Activated naive CD8-positive, alpha-beta T cell treated with anti-CD3 and anti-CD28 coated beads, Interleukin-2, amount 50 U/mL, for 16 hours (primary cell): Measurements from ENCODE around the gene NT5DC2.

Source experiments
- DNase-seq: peaks from one replicate; pipeline ENCODE4 v3.0.0-alpha.2; 2020; ENCODE audit warnings: low read depth, low spot score

Gene NT5DC2

DNA sequence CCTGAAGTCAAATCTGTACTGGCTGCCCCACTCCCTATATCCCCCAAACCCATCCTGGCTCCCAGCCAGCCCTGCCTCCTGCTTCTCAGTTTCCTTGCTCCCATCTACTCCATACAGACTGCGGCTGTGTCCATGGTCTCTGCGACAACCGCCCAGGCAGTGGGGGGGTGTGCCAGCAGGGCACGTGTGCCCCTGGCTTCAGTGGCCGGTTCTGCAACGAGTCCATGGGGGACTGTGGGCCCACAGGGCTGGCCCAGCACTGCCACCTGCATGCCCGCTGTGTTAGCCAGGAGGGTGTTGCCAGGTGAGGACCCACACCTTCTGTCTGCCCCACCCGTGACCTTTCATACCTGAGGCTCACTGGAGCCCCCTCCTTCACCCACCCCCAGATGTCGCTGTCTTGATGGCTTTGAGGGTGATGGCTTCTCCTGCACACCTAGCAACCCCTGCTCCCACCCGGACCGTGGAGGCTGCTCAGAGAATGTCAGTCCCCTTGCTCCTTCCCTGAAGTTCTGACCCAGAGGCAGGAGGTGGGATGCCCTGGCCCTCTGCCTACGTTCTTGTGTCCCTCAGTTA, 23.8 kb downstream of the NT5DC2 start:
- DNase-seq: no peak

DNA sequence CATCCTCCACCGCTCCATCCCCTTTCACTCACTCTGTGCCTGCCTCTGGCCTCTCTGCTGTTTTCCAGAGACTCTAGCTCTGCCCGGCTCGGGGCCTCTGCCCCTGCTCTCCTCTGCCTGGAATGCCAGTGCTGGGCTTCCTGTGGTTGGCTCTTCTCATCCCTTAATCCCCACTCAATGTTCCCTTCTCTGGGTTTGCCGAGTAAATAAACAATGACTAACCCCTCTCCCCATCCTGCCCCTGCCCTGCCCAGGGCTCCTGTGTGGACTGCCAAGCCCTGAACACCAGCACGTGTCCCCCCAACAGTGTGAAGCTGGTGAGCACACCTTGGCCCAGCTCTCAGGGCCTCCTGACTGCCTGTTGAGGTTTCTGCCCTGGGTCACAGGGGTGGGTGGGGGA, 26.3 kb downstream of the NT5DC2 start:
- no peak for DNase-seq

DNA sequence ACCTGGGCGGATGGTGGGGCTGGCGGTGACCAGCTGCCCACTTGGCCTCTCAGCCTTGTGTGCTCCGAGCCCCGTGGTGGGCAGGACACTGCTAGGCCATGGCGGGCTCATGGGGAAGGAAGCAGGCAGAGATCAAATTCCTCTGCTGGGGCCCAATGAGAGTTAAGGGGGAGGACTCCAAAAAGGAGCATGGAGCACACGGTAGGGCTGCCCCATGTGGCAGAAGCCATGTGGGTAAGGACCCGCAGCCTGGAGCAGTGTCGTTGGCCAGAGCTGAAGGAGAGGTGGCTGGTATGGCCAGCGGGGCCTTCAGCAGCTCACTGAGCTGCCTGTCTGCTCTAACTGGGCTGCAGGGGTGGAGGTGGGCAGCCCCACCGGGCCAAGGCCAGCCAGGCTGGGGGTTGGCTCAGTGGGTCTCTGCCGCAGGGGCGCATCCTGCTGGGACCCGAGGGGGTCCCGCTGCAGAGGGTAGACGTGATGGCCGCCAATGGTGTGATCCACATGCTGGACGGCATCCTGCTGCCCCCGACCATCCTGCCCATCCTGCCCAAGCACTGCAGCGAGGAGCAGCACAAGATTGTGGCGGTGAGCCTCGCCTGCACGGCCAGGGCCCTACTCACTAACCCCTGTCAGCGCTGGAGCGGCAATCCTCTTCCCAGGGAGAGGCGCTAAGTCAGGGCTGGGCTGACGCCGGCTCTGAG, 27.2 kb downstream of the NT5DC2 start:
- no peak for DNase-seq

DNA sequence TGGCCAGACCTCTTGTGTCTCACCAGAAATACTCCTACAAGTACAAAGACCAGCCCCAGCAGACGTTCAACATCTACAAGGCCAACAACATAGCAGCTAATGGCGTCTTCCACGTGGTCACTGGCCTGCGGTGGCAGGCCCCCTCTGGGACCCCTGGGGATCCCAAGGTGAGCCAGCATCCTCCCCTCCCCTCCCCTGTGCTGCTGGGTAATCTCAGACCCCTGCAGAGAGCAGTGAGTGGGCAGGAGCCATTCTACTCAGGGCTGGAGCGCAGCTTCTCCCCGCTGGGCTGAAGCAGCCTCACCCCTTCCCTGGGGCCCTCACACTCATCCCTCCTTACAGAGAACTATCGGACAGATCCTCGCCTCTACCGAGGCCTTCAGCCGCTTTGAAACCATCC, 28.7 kb downstream of the NT5DC2 start:
- no peak for DNase-seq

DNA sequence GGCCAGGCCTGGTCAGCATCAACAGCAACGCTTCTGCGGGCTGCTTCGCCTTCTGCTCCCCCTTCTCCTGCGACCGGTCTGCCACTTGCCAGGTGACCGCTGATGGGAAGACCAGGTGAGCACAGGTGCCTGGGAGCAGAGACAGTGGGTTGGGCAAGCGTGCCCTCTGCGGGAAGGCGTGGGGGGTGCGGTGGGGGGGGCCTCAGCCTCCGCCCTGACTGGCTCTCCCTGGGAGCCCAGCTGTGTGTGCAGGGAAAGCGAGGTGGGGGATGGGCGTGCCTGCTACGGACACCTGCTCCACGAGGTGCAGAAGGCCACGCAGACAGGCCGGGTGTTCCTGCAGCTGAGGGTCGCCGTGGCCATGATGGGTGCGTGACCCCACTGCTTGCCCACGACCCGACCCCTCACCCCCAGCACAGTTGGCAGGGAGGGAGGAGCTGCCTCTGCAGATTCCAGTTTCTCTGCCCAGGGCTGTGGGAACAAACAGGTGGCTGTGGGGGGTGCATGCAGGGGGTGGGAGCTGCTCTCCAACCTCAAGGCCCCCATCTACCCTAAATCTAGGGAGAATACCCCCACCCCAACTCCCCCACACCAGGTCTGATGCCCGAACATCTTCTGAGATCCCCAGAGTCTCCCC, 29.8 kb downstream of the NT5DC2 start:
- no peak for DNase-seq

DNA sequence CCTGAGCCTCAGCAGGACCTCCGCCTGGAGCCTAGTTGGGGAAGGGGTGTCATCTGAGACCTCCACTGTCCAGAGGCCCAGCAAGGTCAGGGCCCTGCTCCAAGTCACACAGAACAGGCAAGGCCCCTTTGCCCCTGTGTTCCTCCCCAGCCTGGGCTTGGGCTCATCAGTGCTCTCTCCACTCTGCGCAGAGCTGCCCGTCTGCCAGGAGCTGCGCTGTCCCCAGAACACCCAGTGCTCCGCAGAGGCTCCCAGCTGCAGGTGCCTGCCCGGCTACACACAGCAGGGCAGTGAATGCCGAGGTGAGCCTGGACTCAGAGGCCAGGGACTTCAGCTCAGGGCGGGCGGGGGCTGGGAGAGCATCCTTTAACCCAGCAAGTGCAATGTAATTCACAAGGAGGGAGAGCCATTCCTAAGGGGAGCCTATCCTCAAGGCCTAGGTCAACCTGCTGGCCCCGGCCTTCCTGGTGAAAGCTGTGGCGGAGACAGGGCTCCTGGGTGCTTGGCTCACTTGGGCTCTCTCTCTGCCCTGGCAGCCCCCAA, 30.8 kb downstream of the NT5DC2 start:
- DNase-seq: no peak

DNA sequence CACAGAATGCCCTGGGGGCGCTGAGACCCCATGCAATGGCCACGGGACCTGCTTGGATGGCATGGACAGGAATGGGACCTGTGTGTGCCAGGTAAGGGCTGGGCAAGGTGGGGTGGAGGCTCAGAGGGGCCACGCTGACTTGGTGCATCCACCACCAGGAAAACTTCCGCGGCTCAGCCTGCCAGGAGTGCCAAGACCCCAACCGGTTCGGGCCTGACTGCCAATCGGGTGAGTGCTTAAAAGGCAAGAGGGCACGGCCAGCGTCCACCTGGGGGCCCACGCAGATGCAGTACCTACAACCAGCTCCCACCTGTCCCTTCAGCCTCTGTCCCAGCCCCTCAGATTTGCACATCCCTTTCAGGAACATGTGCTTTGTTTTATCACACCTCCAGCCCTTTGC, 31.7 kb downstream of the NT5DC2 start:
- no peak for DNase-seq

DNA sequence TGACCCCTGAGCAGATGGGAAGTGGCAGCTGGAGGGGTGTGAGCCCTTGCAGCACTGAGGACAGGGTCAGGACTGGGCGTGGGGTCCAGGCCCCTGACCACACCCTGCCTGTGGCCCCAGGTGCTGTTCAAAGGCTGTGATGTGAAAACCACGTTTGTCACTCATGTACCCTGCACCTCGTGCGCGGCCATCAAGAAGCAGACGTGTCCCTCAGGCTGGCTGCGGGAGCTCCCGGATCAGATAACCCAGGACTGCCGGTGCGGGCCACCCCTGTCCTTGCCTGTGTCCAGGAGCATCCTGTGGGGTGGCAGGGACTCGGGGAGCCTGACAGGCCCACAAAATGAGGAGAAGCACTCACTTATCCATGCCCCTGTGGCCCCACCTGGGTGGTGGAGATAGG, 32.6 kb downstream of the NT5DC2 start:
- no peak for DNase-seq

DNA sequence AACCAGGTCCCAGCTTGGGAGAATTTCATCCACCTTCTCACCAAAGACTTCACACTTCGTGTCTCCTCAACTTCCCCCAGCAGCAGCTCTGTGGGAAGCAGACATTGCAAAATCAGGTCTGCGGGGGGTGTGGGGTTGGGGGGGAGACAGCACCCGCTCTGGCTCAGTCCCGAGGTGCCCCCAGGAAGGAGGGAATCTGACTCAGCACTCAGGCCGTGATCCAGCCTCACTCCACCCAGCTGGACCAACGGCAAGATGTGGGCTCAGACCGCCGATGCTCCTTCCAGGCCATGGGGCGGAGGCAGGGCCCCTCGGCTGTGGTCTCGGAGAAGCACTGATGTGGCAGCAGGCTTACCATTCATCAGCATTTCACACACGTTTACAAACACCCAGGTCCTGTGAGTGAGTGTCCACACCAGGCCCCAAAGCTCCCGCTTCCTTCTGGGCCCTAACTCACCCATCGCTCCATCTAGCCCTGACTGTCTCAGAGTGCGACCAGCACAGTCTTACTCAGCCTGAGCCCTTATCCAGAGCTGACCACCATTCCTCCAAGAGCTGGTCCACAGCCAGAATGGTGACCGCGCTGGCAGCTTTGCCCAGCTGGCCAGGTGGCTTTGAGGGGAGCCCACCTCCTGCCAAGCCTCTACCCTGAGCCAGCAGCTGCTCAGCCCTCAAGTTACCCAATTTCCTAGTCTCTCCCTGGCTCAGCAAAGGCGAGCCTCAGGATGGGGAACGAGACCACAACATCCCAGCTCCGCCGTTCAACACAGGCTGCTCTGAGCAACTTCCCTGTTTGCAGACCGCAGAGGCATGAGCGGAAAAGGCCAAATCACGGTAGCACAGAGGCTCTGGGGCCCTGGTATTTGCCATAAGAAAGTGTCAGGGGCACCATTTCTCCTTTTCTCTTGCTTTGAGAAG, 35.3 kb downstream of the NT5DC2 start:
- no peak for DNase-seq

DNA sequence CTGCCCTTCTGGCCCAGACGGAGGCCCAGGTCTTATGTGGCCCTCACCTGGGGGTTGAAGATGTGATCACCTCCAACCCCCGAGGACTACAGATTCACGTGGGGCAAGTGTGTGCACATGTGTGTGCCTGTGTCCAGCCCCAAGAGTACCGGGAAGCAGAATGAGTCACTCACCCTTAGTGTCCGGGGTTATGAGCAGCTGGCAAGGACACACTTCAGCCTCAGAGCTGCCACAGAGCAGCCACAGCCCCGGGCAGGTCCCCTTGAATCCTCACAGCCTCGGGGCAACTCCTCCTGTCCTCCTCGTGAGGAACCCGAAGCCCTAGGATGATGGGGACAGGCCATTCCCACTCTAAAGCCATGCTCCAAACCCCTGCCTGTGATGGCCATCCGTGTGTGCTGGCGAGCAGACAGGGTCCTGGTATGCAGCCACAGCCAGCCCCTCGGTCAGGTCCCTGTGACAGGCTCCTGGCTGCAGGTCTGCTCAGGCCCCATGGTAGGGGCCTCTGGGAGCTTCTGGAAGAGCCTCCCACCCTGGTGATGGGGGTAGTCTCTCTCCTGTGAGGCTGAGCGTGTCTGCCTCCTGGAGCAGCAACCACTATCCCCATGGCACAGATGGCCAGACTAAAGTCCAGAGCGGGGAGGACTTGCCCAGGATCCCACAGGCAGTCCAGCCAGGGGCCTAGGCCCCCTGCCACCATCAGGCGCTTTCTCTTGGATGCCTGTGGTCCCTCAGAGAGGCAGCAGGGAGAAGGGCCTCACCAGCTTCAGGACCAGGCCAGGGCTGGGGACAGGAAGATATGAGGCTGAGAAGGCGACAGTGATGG, 37.7 kb downstream of the NT5DC2 start:
- DNase-seq: no peak

DNA sequence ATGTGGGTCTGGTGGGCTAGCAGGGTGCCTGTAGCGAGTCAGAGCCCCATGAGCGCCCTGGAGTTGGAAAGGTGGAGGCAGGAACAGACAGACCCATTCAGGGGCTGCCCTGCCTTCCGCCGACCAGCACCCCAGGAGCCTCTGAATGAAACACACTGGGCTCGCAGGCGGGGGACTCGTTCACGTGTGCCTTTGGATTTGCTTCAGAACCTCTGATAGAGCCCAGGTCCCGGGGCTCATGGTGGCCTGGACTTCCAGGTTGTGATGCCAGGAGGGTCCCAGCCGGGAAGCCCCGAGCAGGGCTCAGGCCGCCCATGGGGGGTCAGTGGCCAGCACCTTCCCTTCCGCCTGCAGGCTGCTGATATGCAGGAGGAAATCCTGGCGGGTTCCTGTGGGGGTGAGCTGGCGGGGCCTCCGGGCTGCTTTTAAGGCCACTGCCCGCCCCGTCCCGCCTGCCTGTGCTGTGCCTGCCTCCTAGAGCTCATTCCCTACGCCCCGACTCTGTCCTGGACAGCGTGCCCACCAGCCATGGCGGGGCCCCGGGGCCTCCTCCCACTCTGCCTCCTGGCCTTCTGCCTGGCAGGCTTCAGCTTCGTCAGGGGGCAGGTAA, 38.7 kb downstream of the NT5DC2 start, which contains the start of gene STAB1:
STAB1 (plus strand) TSS at position 453 of the 610 bp plus-strand sequence; CDS start at position 529, 76 bp downstream.
- DNase-seq: no peak

DNA sequence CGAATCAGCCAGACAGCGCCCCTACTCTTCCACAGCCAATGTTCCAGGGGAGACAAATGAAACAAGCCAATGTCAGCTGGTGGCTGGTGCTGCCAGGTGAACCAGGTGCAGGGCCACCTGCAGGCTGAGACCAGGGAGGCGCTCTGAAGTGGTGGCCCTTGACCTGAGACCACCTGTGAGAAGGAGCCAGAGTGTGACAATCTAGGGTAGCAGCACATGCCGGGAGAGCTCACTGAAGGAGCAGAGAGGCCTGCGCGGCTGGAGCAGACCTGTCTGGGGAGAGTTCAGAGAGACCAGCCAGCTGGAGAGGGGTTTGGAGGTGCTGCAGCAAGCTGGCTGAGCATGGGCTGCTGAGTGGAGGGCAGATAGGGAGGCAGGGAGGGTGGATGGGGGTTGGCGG, 39.2 kb downstream of the NT5DC2 start:
- DNase-seq: no peak

DNA sequence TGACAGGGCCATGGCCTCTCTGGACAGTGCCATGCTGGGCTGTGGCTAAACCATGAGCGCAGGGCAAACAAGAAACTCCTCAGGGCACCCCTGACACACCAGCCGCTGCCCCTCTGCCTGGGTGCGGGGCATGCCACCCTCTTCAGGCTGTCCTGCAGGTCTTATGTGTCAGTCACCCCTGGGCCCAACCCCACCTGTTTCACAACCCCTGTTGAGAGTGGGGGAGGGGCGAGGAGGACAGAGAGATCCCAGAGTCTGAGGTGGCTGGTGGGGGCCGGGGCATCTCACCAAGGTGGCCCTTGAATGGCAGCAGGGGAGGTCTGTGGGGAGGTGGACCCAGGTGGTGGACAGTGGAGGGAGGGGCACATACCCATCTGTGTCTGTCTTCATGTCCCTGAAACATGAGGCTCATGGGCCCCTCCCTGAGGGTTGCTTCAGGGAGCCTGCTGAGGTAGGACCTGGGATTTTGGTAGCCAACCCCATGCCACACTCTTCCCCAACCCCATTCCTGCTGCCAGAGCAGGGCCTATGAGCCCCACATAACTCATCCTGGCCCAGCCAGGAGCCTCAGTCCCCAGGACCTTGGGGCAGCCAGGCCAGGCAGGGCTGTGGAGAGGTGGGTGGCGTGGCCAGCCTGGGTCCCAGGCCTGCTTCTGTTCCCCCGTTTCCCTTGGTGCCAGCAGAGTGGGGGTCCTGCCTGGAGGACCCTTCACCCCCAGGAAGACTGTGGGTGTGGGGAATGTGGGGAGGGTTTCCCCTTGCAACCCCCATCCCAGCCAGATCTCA, 40.2 kb downstream of the NT5DC2 start:
- no peak for DNase-seq

DNA sequence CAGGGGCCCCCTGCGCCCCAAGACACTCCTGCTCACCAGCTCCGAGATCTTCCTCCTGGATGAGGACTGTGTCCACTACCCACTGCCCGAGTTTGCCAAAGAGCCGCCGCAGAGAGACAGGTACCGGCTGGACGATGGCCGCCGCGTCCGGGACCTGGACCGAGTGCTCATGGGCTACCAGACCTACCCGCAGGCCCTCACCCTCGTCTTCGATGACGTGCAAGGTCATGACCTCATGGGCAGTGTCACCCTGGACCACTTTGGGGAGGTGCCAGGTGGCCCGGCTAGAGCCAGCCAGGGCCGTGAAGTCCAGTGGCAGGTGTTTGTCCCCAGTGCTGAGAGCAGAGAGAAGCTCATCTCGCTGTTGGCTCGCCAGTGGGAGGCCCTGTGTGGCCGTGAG, 41.6 kb downstream of the NT5DC2 start:
- no peak for DNase-seq

DNA sequence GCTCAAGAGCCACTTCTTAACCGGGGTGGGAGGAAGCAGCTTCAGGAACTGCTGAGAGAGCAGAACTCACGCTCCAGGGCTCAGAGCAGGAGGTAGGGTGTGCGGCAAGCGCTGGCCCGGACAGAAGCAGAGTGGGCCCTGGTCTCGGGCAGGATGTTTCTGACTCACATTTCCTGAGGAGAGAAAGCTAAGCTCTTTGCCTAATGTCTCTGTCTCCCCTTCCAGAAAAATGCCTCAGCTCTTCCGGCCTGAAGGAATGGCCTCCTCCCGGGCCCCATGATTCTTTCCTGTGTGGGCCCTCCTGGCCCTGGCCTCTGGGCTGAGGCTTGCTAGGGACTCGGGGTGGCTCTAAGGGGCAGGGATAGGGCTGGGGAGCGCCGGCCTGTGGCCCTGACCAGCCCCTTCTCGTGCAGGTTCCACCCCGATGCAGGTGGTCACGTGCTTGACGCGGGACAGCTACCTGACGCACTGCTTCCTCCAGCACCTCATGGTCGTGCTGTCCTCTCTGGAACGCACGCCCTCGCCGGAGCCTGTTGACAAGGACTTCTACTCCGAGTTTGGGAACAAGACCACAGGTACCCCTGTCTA, 42.6 kb downstream of the NT5DC2 start:
- no peak for DNase-seq

DNA sequence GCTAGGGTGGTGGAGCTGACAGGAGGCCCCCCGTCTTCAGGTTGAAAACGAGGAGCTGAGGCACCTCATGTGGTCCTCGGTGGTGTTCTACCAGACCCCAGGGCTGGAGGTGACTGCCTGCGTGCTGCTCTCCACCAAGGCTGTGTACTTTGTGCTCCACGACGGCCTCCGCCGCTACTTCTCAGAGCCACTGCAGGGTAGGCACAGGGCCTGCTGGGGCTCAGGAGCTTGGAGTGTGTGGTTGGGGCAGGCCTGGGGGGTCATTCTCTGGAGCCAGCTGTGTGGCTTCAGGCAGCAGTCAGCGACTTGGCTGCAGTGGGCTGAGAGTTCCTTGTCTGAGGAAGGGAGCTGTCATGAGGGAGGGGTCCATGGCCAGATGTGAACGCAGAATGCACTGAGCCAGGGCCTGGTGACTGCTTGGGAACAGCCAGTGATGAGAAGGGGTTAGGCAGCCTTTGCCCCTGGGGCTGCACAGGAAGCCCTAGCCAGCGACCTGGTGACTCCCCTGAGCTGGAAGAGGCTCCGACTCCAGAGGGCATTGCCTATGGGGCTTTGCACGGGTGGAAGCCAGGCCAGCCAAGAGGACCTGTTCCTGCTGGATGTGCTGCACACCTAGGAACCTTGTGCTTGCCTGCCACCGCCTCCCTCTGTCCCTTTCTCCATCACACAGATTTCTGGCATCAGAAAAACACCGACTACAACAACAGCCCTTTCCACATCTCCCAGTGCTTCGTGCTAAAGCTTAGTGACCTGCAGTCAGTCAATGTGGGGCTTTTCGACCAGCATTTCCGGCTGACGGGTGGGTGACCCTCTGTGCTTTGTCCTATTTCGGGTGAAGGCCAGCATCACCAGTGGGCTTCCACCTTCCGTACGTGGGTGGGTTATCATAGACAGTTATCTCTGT, 43.4 kb downstream of the NT5DC2 start:
- DNase-seq: no peak

DNA sequence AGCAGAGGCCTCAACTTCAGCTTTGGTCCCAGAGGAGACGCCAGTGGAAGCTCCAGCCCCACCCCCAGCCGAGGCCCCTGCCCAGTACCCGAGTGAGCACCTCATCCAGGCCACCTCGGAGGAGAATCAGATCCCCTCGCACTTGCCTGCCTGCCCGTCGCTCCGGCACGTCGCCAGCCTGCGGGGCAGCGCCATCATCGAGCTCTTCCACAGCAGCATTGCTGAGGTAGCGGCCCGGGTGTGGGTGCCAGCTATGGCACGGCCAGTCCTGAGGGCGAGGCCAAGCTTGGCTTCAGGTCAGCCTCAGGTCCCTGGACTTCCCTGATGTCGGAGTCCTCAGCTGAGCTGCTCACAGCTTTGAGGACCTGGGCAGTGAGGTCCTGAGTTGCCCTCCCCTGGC, 44.2 kb downstream of the NT5DC2 start:
- DNase-seq: no peak

DNA sequence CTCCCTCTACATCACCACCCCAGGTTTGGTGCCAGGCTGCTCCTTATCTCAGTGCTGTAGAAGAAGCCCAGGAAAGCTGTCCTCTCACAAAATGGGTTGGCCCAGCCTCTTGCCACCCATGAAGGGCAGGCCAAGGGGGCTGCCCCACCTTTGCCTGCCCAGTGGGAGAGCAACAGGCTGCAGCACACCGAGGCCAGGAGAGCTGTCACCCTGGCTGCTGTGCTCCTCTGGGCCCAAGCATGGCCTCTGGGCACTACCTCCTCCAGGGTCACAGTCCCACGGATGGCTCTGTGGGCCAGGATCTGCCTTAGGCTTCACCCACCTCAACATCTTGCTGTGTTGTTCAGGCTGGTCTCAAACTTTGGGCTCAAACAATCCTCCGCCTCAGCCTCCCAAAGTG, 44.9 kb downstream of the NT5DC2 start:
- DNase-seq: no peak
